Mesenchymal stem cell (in vitro differentiated cells and primary cell): ENCODE results near the gene PLD1.

Experiments used
- DNase-seq: peaks from one replicate; pipeline ENCODE4 v3.0.0-alpha.2; 2013
- H2AFZ ChIP-seq: one replicate; pipeline ENCODE4 v1.6.1; 2013; ENCODE audit warnings: low read depth, mild to moderate bottlenecking, control low read depth, inconsistent platforms, low read length, moderate library complexity
- H2AK5ac ChIP-seq: 2 replicates; pipeline ENCODE4 v1.6.1; 2013; ENCODE audit warnings: low read length, moderate library complexity, mild to moderate bottlenecking, inconsistent platforms; ENCODE audit not compliant: severe bottlenecking
- H2BK120ac ChIP-seq: one replicate; pipeline ENCODE4 v1.6.1; 2013; ENCODE audit warnings: low read depth, mild to moderate bottlenecking, inconsistent platforms, low read length, moderate library complexity
- H2BK12ac ChIP-seq, 2 experiments: one replicate each; pipeline ENCODE4 v1.6.1; 2013; ENCODE audit warnings: inconsistent platforms in 2 of 2, low read length in 2 of 2, mild to moderate bottlenecking in 2 of 2, moderate library complexity in 2 of 2, control low read depth in 1 of 2
- H2BK15ac ChIP-seq: one replicate; pipeline ENCODE4 v1.6.1; 2013; ENCODE audit warnings: mild to moderate bottlenecking, low read depth, inconsistent platforms; ENCODE audit not compliant: poor library complexity, severe bottlenecking
- H2BK5ac ChIP-seq: 2 replicates; pipeline ENCODE4 v1.6.1; 2013; ENCODE audit warnings: low read depth, mild to moderate bottlenecking, low read length, control low read depth, inconsistent platforms; ENCODE audit not compliant: poor library complexity, severe bottlenecking
- H3K14ac ChIP-seq, 2 experiments: one replicate each; pipeline ENCODE4 v1.6.1; 2013; ENCODE audit warnings: inconsistent platforms in 2 of 2, low read length in 2 of 2, control low read depth in 1 of 2, mild to moderate bottlenecking in 1 of 2, moderate library complexity in 1 of 2
- H3K18ac ChIP-seq, 2 experiments: one replicate each; pipeline ENCODE4 v1.6.1; 2013; ENCODE audit warnings: inconsistent platforms in 2 of 2, low read length in 2 of 2, control low read depth in 1 of 2, low read depth in 1 of 2, mild to moderate bottlenecking in 1 of 2
- H3K23ac ChIP-seq, 2 experiments: one replicate each; pipeline ENCODE4 v1.6.1; 2013; ENCODE audit warnings: inconsistent platforms in 2 of 2, low read length in 2 of 2, mild to moderate bottlenecking in 2 of 2, moderate library complexity in 2 of 2, control low read depth in 1 of 2
- H3K27ac ChIP-seq: 2 replicates; pipeline ENCODE4 v1.5.1; 2013; ENCODE audit warnings: mild to moderate bottlenecking, moderate library complexity, low read length, control low read depth, inconsistent platforms; ENCODE audit not compliant: poor library complexity, severe bottlenecking
- H3K27me3 ChIP-seq, 2 experiments: 2 replicates each; pipeline versions ENCODE4 v1.6.1 to v1.7.0; 2013; ENCODE audit warnings: low read length in 2 of 2, mild to moderate bottlenecking in 2 of 2, moderate library complexity in 2 of 2, control low read depth in 1 of 2, inconsistent platforms in 1 of 2; ENCODE audit not compliant: control insufficient read depth in 1 of 2, insufficient read depth in 1 of 2
- H3K36me3 ChIP-seq, 2 experiments: 2 replicates each; pipeline versions ENCODE4 v1.6.1 to v1.7.0; 2013; ENCODE audit warnings: low read length in 2 of 2, control low read depth in 1 of 2, inconsistent platforms in 1 of 2, low read depth in 1 of 2, mild to moderate bottlenecking in 1 of 2; ENCODE audit not compliant: insufficient read depth in 2 of 2, control insufficient read depth in 1 of 2
- H3K4ac ChIP-seq, 2 experiments: one replicate each; pipeline ENCODE4 v1.6.1; 2013; ENCODE audit warnings: inconsistent platforms in 2 of 2, low read length in 2 of 2, mild to moderate bottlenecking in 2 of 2, moderate library complexity in 2 of 2, control low read depth in 1 of 2, low read depth in 1 of 2
- H3K4me1 ChIP-seq: 2 replicates; pipeline ENCODE4 v1.6.1; 2013; ENCODE audit warnings: low read depth, low read length, control low read depth; ENCODE audit not compliant: control insufficient read depth, insufficient read depth
- H3K4me2 ChIP-seq: 2 replicates; pipeline ENCODE4 v1.6.1; 2013; ENCODE audit warnings: low read length, mild to moderate bottlenecking, inconsistent platforms; ENCODE audit not compliant: poor library complexity, severe bottlenecking
- H3K4me3 ChIP-seq, 2 experiments: 2 replicates each; pipeline versions ENCODE4 v1.5.1 to v1.7.0; 2013; ENCODE audit warnings: low read length in 2 of 2, mild to moderate bottlenecking in 2 of 2, control low read depth in 1 of 2, low read depth in 1 of 2; ENCODE audit not compliant: insufficient read depth in 1 of 2
- H3K79me1 ChIP-seq: replicated peaks from 2 replicates; pipeline ENCODE4 v1.6.1; 2013; ENCODE audit warnings: mild to moderate bottlenecking, control low read depth, low read length, inconsistent platforms; ENCODE audit not compliant: poor library complexity, severe bottlenecking
- H3K9ac ChIP-seq: 2 replicates; pipeline ENCODE4 v1.7.0; 2013; ENCODE audit warnings: mild to moderate bottlenecking, low read length, moderate library complexity
- H3K9me3 ChIP-seq: 2 replicates; pipeline ENCODE4 v1.7.0; 2013; ENCODE audit warnings: mild to moderate bottlenecking, low read length; ENCODE audit not compliant: control insufficient read depth
- H4K8ac ChIP-seq: one replicate; pipeline ENCODE4 v1.6.1; 2013; ENCODE audit warnings: inconsistent platforms, mild to moderate bottlenecking, low read length, moderate library complexity
- H4K91ac ChIP-seq: one replicate; pipeline ENCODE4 v1.6.1; 2013; ENCODE audit warnings: mild to moderate bottlenecking, low read length, inconsistent platforms
- WGBS: methylation state at CpG from one replicate; pipeline ENCODE4 v1.1.7; 2013; ENCODE audit warnings: mixed read lengths; 5-methylcytosine and 5-hydroxymethylcytosine counted together

PLD1 gene

DNA sequence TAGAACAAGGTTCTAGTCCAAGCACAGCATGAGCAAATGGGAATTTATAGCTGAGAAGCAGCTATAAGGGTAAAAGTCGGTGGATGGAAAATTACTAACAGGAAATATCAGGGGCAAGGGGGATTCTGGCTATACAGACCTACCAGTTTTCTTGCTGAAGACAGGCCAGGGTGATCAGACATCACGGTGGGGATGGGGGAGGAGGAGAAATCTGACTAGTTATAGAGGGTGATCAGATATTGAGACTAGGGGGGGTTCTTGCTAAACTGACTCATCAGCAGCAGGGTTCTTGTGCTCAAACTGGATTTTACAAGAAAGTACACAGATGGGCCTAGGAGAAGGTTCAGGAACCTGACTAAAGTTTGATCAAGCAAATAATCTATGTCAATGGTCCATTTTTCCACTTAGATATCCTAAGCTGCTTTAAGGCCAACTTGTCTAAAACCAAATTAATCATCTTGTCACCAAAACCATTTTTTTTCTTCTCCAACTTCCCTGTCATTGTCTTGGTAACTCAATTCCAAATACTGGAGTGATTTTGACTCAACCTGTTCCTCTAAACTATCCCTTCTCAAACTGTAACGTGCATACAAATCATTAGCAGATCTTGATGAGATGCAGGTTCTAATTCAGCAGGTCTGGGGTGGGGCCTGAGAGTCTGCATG lies 37.4 kb upstream of the PLD1 start:
- no peak for DNase-seq
- Histone ChIP-seq H2BK15ac (no peak overlapping the region), H3K23ac (no peak overlapping the region), H3K4me2 (no peak overlapping the region), H3K36me3 (no peaks in the 10 kb centered on the region), H3K4ac (peak overlapping the region in 1 of 2 experiments; percentile 11), H2BK5ac (no peak overlapping the region), H4K91ac (no peak overlapping the region), H3K4me1 (no peaks in the 10 kb centered on the region), H3K9me3 (no peaks in the 10 kb centered on the region), H2AFZ (no peak overlapping the region), H2AK5ac (no peak overlapping the region), H3K27me3 (no peaks in the 10 kb centered on the region), H4K8ac (no peak overlapping the region), H3K4me3 (no peak overlapping the region), H2BK120ac (no peak overlapping the region), H3K27ac (no peak overlapping the region), H2BK12ac (peak overlapping the region in 1 of 2 experiments; percentile 79), H3K14ac (no peak overlapping the region), H3K18ac (peak overlapping the region; percentile 25 to 46), H3K79me1 (no peaks in the 10 kb centered on the region), H3K9ac (no peak overlapping the region)
- WGBS, result 74% methylated on average over 3 of the region's 3 CpGs

DNA sequence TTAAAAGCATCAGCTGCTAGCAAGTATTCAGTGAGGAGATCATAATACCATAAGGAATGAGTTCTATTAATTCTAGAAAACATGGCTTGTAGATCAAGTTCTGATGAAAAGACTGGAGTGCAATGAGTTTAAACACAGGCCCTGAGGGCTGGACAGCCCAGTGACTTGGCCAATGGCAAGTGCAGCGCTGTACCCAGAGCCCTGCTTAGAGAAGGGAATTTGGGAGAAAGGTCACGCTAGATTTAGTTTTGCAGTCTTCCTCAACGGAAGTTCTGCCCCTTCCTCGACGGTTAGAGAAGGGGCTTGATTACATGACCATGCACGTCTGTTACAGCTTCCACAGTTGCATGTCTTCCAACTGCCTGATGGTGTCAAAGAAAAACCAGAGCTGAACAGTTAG lies 36.9 kb upstream of the PLD1 start:
- H4K8ac ChIP-seq, result no peak overlapping the region
- no peak overlapping the region for H3K27ac ChIP-seq
- no peaks in the 10 kb centered on the region for H3K36me3 ChIP-seq
- DNase-seq, result no peak
- H3K14ac ChIP-seq, result no peak overlapping the region
- no peak overlapping the region for H3K4me3 ChIP-seq
- no peak overlapping the region for H3K23ac ChIP-seq
- peak overlapping the region in 1 of 2 experiments; percentile 90 for H3K18ac ChIP-seq
- H2BK5ac ChIP-seq, result no peak overlapping the region
- no peak overlapping the region for H3K9ac ChIP-seq
- no peaks in the 10 kb centered on the region for H3K9me3 ChIP-seq
- no peak overlapping the region for H2BK15ac ChIP-seq
- no peak overlapping the region for H4K91ac ChIP-seq
- no peak overlapping the region for H3K4me2 ChIP-seq
- H2BK120ac ChIP-seq, result no peak overlapping the region
- no peak overlapping the region for H2AFZ ChIP-seq
- H3K27me3 ChIP-seq, result no peaks in the 10 kb centered on the region
- H3K4me1 ChIP-seq, result no peaks in the 10 kb centered on the region
- peak overlapping the region in 1 of 2 experiments; percentile 92 for H2BK12ac ChIP-seq
- no peak overlapping the region for H2AK5ac ChIP-seq
- no peaks in the 10 kb centered on the region for H3K79me1 ChIP-seq
- WGBS, result 71% methylated on average over 6 of the region's 6 CpGs
- H3K4ac ChIP-seq, result peak overlapping the region in 1 of 2 experiments; percentile 17

DNA sequence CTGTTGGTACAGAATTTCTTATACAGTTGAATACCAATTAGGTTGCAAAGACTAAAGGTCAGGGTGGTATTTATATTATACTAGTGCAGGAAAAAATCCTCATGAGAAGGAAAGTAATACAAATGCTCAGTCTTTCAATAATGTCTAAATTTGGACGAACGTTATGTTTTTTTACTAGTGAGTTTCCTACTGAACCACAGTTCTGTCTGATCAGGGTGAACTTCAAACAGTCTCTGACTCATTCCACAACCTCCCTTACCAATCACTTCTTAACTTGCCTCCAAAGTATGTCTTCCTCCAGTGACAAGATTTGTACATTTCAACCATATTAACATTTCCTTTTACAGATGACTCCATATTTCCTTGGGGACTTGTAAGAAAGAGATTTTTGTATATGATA lies 36.3 kb upstream of the PLD1 start:
- H3K27ac ChIP-seq, result peak overlapping the region; percentile 27
- no peak overlapping the region for H3K4me3 ChIP-seq

DNA sequence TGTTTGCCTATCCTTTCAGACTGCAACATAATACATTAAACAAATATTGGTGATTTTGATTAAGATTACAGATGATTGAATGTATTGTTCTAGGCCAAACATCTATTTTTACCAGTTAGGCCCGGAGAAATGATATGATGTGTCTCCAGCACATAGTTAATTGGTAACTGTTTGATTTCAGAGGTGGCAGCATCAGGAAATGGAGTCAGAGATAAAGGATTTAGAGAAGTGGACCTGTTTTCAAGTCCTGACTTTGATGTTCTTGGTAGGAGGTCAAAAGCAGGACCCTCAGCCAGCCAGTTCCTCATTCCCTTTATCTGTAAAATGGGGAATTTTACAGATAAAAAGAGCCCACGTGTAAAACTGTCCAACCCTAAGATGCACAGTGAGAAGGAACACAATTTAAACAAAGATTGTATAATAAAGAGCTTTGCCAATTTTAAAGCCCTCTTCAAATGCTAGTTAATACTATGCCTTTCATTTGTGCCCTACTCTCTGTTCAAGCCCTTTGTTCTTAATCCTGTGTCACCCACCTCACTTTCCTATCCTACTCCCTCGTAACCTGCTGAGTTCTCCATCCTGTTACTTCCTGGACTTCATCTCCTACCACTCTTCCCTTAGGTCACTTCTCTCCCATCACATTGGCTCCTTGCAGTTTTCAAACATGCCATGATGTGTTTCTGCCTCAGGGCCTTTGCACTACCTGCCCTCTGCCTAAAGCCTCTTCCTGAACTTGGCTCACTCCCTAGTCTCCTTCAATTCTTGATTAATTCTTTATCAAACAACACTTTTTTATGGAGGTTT lies 35.4 kb upstream of the PLD1 start:
- Histone ChIP-seq H3K4me1 (peaks cover under 1% of the 10 kb centered on the region), H2BK120ac (no peak overlapping the region), H3K79me1 (no peaks in the 10 kb centered on the region), H3K4ac (peak overlapping the region in 1 of 2 experiments; percentile 73), H3K14ac (no peak overlapping the region), H4K8ac (peak overlapping the region; percentile 65), H3K36me3 (no peaks in the 10 kb centered on the region), H3K4me2 (no peak overlapping the region), H4K91ac (peak overlapping the region; percentile 14), H3K18ac (peak overlapping the region; percentile 28 to 50), H2BK5ac (no peak overlapping the region), H3K9ac (no peak overlapping the region), H2AK5ac (peak overlapping the region; percentile 33), H2BK15ac (no peak overlapping the region), H3K9me3 (no peaks in the 10 kb centered on the region), H3K27me3 (no peaks in the 10 kb centered on the region), H3K4me3 (no peak overlapping the region), H2BK12ac (peak overlapping the region; percentile 85 to 94), H2AFZ (no peak overlapping the region), H3K27ac (peak overlapping the region; percentile 8), H3K23ac (no peak overlapping the region)
- WGBS, result 47% methylated on average over 3 of the region's 3 CpGs
- no peak for DNase-seq

More for the DNA sequence above, 36.3 kb upstream of the PLD1 start:
- Histone ChIP-seq H3K23ac (no peak overlapping the region), H3K27me3 (no peaks in the 10 kb centered on the region), H2BK12ac (no peak overlapping the region), H4K8ac (no peak overlapping the region), H3K4me1 (no peaks in the 10 kb centered on the region), H4K91ac (no peak overlapping the region), H2AFZ (no peak overlapping the region), H3K79me1 (no peaks in the 10 kb centered on the region), H2BK5ac (no peak overlapping the region), H2BK120ac (no peak overlapping the region), H3K9ac (no peak overlapping the region), H2AK5ac (no peak overlapping the region), H3K18ac (no peak overlapping the region), H3K36me3 (no peaks in the 10 kb centered on the region), H3K9me3 (no peaks in the 10 kb centered on the region), H3K4me2 (no peak overlapping the region), H3K4ac (no peak overlapping the region), H3K14ac (no peak overlapping the region), H2BK15ac (no peak overlapping the region)
- 0% methylated on average over 2 of the region's 2 CpGs for WGBS
- DNase-seq, result peak; percentile 82
